Activated CD8-positive, alpha-beta memory T cell treated with anti-CD3 and anti-CD28 coated beads, Interleukin-2, amount 50 U/mL, for 24 hours (primary cell): ENCODE results near the gene CAMK1D.

ENCODE experiments used
- DNase-seq: peaks from one replicate; pipeline ENCODE4 v3.0.0-alpha.2; 2020; ENCODE audit errors: extremely low read depth

CAMK1D gene

DNA sequence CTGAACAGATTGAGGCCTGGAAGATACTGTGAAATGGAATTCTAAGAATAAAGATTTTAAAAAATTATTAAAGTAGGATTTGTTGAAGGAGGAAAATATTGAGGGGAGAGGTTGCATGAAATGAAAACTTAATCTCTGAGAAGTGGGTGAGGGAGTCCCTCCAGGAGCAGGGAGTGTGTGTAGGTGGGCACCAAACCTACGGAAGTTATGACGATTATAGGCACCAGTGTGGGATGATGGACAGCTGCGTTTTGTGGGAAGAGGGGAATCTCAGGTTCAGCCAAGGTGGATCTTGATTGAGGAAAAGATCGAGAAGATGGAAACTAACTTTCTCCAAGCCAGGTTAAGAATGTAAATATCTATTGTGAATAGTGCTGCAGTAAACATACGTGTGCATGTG is 405.7 kb downstream of the CAMK1D start:
- no peak for DNase-seq

DNA sequence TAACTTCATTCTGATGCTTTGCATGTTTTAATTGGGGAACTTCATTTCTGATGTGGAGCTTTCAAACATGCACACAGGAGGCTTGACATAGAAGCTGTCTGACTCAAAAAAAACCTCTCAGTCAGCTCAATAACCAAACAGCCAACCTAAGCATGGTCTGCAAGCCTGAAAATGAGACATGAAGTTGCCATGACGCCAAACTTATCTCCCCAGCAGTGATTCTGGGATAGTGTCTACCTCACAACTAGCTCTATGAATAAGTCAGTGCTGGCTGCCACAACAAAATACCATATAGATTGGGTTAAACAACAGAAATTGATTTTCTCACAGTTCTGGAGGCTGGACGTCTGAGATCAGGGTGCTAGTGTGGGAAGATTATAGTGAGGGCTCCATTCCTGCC is 408.0 kb downstream of the CAMK1D start:
- no peak for DNase-seq

DNA sequence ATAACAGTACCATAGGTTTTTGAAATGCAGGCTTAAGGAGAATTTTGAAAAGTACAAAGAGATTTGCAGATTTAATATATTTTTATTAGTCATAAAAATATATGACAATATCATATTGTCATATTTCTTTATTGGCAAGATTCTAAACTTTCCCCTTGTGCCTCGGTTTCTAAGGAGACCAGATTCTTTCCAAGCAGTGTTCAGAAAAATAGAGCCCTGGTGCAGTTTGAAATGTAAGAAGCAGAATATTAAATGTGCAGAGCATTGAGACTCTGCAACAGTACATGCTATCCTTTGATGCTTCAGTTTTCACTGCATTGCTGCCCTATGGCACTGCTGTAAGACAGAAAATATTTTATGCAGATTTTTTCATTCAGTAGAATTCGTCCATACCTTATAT is 408.9 kb downstream of the CAMK1D start:
- DNase-seq: no peak

DNA sequence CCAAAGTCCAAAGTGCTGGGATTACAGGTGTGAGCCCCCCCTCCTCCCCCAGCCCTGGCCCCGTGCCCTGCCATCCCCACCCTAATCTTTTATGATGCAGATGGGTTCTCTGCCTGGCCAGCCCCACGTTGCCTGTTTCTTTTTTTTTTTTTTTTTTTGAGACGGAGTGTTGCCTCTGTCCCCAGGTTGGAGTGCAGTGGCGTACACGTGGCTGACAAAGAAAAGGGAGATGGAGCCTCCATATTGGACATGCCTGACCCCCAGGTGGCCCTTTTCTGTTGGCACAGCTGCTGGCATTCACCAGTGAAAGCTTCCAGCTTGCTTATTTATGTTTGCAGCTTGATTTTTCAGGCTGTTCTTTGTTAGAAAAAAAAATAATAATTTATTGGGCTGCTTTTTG is 416.9 kb downstream of the CAMK1D start:
- no peak for DNase-seq

DNA sequence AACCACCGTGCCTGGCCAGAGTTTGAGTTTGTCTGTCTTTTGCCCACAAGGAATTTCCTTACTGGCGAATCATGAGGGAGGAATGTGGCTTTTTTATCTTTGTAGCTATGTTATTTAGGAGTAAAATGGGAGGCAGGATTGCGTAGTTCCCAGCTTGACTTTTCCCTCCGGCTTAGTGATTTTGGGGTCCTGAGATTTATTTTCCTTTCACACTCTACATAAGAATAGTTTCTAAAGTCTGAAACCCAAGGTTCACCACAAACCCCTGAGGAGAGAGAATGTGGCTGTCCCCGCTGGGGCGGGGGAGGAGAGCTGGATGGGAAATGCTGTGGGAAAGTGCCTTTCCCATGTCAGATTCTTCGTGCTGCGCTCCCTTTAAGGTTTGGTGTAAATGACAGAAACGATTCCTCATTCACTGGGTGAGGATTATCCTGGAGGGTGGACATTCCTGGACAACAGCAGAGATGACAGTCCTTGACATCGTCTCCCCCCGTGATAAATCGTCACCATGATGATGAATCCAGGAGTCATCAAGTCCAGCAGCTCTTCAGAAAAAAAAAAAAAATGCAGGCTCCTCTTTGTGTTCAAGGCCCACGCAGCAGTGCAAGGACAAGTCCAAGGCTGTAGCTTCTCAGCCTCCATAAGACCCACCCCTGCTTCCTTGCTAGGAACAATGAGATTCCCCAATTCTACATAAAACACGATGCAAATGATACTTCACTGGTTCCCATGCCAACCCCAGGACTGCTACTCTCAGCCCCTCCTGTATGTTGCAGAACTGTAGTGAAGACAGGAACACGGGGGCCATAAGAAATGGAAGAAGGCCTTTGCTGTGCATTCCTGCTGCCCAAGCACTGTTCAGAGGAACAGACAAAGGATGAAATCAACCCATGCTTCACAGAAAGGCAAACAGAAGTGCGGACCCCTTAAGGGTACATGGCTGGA is 419.1 kb downstream of the CAMK1D start:
- DNase-seq: no peak

DNA sequence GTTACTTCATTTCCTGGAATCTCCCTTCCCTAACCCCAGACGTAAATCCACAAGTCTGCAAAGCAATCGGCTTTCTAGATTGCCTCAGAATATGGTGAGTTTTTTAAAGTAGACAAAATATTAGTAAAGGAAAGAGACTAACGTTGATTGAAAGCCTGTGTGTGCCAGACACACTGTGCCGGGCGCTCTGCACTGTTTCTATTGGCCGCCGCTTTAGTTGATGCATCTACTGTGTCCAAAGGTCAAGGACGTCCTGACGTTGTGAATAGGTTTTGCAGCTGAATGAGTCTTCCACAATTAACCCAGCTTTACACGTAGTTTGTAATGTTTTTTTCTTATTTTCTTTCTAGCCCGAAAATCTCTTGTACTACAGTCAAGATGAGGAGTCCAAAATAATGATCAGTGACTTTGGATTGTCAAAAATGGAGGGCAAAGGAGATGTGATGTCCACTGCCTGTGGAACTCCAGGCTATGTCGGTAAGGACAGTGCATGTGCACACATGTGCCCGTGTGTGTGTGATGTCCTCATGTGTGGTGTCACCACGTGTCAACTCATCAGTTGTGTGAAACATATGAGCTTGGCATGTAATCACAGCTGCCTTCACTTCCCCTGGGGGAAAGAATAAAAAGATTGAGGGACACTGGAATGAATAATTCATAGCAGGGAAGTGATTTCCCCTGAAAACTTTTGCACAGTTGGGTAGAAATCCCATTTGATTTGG is 420.1 kb downstream of the CAMK1D start:
- no peak for DNase-seq

DNA sequence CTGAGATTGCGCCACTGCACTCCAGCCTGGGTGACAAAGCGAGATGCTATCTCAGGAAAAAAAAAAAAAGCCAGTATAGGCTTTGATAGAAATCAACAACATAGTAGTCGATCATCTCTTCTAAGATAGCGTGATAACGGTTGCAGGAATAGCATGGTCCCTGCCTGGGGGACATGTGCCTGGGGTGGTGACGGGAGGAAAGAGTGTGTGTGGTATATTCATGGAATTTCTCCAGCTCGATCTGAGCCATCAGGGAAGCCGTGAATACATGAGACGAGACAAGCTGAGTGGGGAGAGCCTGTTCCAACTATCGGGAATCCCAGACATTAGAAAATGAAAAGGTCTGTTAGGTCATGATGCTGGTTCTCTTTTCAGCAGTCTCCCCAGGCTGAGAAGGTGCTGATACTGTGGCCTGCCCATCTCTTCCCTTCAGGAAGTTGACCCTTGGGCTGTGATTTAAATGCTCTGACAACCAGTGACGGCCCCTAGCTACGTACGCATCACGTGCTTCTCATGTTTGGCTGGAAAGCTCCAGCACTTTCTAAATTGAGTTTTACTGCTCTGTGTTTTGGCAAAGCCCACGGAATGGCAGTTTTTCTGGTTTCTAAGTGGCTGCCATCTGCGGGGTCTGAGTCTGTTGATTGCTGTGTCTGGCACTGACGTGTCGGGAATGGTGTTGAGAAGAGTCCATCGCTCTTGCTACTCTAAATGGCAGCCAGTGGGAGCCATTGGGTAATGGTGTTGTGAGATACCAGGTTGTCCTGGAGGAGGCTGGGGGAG is 422.8 kb downstream of the CAMK1D start:
- no peak for DNase-seq

DNA sequence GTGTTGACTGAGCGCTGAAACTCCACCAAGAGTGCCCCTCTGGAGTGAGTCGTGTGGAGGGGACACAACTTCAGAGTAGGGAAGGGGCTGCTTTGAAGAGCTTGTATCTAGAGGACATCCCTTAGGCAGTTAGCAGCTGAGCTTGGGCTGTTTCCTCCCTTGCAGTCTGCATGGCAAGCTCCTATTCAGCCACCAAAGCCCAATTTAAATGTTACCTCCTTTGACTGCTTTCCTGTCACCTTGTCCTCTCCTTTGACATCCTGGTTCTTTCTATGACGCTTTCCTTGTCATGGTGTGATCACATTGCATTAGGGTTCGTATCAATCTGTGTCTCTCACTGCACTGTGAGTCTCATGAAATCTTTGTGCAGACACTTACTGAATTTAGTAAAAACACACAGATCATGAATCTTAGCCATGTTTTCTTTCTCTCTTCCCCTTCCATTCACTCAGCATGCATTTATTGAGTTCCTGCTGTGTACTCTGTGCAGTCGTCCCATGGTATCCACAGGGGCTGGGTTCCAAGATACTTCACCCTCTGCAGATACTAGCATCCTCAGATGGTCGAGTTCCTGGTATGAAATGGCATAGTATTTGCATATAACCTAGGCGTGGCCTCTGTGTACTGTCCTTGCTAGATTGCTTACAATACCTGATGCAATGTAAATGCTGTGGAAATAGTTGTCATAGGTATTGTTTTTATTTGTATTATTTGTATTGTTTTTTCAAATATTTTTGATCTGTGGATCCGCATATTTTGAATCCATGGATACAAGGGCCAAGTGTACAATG is 423.6 kb downstream of the CAMK1D start:
- DNase-seq: no peak

DNA sequence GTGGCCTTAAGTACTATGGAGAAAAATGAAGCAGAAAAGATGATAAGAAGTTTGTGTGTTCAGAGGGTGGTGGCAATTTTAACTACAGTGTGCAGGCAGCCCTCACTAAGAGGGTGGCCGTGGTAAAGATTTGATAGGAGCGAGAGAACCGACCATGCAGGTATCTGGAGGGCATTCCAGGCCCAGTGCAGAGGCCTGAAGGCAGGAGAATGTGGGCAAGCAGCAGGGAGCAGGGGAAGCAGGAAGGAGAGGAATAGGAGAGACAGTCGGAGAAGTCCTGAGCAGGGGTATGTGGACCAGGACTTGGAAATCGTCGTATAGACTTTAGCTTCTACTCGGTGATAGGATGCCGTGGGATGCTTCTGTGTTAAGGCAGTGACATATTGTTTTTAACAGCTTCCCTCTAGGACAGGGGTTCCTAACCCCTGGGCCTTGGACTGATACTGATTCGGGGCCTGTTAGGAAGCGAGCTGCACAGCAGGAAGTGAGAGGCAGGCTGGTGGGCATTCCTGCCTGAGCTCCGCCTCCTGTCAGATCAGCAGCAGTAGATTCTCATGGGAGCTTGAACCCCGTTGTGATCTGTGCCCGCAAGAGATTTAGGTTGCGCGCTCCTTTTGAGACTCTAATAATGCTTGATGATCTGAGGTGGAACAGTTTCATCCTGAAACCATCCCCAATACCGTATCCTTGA is 425.0 kb downstream of the CAMK1D start:
- DNase-seq: no peak

DNA sequence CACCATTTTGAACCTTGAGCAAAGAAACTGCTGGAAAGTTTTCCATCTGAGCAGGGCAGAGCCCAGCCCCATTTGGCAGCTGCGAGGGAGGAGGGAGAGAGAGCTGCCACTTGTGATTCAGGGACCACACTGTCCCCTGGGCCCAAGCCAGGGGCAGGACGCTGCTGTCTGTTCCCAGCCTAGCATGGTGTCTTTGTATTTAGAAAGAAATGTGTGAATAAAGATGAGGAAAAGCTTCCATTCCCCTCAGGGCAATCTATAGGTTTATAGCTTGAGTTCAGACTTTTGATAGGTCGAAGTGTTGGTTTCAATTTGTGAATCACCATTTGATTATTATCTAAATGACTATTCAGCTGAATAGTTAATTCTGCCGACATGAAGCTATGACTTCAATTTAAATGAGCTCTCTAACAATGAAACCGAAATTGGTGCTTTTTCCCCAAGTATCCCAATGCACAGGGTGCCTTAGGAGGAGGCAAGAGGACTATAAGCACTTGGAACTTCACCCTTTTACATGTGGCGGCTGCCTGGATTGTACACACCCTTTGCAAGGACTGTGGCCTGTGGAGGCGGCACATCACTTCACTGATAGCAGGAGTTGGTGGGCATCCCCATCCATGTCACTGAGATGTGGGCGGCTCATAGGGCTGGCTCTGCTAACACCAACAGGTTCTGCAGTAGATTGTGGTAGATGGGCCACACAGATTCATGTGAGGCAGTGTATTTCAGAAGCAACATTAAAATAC is 428.7 kb downstream of the CAMK1D start:
- DNase-seq: no peak

DNA sequence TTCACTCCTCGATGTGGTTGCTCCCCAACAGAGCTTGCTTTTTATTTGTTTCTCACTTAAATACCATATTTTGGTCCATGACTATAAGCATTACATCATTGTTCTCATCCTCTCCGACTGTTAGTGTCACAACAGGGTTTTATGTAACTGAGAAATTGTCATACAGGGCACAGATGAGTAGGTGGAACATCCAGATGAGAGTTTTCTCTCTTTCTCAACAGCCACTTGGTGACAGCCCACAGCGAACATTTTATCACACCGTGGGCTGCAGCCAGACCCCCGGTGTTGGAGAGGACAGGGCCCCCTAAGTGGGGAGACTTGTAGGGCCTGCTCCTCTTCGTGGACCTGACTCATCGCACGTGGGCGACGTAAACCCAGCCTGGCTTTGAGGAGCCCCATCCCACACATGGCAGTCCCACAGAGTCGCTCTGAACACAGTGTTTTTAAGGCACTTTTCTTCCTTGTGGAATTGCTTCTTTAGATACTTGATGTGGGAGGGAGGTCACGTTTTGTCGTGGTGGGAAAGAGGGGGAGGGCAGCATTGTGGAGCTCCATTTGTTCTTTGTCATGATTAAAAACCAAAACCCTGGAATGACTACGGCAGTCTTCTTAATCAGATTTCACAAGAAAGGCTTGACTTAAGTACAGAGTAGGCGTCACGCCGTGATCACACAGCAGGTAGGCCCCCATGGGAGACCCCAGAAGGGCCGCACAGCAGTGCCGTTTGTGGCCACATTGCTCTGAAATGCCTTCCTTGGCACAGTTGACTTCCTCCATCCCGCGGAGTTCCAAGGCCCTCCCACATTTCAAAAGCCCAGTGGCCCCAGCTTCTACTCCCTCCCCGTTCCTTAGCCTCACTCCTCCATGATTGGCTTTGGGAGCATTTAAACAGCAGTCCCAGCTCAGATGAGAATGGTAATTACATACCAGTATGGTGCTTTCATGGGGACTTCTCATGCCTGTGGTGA is 431.6 kb downstream of the CAMK1D start:
- DNase-seq: no peak

DNA sequence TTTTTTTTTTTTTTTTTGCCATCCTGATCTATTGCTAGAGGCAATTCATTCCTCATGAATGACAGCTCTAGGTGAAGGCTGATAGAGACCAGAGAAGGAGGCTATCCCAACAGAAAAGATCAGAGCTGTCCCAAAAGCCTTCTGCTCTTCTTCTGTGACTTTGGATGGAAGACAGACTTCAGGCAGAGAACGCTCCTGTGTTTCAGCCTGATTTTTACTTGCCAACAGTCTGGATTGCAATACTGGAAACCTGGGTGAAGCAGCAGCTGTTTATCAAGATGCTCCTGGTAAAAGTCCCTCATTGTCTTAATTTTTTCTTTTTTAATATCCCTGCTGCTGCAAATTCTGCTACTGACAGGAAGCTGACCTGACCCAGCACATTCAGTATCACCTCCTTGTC is 432.6 kb downstream of the CAMK1D start:
- DNase-seq: no peak

DNA sequence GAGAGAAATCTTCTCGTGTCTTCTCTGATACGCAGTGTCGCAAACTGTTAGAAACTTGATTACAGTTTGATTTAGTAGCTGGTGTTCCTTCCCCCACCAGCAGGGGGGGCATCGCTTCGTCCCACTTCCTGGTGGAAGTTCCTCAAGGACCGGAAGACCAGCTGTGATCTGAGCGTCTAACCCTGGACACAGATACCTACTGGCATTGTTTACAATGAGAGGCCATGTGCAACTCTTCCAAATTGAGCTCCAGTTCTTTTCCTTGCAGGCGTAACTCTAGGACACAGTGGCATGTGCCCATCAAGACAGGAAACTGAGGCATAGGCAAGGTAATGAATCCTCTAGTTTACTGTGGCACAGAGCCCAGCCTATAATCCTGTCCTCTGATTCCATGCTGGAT is 433.2 kb downstream of the CAMK1D start:
- DNase-seq: no peak

DNA sequence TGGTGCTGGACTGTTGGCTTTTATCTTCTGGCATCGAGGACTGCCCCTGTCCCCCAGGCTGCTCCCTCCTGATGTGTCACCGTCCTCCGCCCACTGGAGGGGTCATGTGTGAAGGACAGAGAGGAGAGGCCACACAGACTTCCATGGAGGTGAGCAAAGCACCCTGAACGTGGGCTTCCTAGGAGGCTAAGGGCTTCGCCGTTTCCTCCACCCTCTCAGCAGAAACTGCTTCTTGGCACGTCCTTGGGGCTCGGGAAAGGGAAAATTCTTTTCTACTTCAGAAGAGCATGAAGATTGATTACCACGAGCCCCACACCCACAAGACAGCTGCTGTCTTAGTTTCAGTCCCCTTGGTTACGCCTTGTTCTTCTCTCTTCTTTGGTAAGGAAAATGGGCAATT is 433.9 kb downstream of the CAMK1D start:
- DNase-seq: no peak

DNA sequence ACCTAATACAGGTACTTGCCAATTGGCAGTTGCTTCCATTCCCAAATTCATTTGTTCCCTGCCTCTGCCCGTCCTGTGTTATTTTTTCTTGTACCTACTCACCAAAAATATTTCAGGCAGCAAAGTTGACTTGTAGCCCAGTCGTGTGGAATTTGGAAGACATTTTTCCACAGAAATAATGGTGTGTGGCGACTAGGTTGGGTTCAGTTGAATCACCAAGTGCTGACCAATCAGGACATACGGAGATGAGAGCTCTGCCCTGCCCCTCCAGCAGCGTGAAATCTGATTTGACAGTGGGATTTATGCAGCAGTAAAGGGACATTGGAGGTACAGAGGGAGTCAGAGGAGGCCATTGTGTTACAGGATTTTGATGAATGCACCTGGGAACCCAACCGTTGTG is 435.3 kb downstream of the CAMK1D start:
- no peak for DNase-seq

DNA sequence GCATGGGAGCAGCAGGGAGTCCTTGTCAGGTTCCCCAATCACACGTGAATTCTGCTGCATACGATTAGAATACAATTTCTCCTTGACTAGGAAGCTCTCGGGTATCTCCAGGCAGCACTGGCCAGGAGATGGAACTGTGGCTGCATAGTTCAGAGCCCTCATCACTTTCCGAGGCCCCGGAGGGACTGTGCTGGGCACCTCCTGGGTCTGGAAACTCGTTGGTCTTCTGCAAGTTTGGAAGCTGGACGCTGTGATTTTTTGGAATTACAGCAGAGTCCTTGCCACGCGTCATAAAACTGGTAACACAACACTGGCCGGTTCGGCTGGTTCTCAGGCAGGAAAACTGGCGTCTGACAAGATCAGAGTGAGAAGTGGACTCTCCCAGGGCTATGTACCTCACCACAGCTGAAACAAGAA is 436.1 kb downstream of the CAMK1D start:
- DNase-seq: no peak

DNA sequence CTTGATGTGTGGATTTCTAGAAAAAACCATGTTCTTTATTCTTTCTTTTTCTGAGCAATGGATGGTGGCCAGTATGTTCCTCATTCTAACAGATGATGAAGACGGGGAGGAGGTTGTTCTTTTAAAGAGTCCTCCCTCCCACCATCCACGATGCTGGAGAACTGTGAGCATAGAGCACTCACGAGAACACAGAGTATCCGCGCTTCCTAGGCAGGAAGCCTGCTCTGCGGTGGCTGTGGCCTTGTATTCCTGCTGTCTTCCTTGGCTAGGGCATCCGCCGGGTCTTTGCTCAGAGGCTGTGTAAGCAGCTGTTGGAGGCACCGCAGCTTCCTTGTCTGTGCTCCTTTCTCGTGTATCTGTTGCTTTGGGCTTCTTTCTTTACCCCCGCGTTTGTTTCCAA is 437.9 kb downstream of the CAMK1D start:
- DNase-seq: no peak

DNA sequence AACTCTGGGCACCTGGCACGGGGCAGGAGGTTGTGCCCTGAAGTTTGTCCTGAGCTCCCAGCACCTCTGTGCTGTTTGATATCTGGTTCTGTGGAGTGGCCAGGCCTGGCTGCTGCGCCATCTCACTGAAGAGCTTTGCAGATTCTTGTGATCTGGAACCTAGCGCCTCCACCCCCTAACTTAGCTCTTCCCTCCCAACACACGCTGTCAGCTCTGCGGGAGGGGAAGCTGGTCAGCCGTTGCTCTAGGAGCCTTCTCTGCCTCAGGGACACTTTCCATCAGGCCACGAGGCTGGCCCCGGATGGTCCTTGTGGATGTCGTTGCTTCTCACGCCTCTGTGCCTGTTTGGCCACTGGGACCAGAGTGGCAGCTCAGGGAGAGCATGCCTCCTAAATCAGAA is 438.9 kb downstream of the CAMK1D start:
- no peak for DNase-seq

DNA sequence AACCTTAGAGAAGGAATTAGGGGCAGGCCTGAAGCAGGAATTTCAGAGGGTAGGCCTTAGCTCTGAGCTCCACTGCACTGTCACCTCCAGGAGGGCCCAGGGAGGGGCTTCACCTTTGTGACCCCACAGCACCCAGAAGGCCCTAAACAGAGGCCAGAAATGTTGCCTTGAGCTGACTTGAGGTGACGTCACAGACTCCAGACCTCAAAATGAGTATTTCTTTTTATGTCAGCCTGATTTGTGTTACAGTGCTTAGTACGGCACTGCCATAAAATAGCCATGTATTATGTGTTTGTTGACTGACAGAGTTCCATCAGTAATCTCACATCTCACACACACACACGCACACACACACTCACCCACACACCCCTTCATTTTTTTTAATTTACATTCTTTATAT is 440.9 kb downstream of the CAMK1D start:
- DNase-seq: no peak
